Transverse colon (tissue), 4 donors: ENCODE data around the gene SLC25A42. TPM values are rescaled to one million over a fixed set of nuclear protein-coding genes. Genes with fewer than 3 reads are reported as not detected.

Experiments
- DNase-seq: peaks from one replicate; pipeline ENCODE4 v3.0.0-alpha.2; 2019
- H3K27ac ChIP-seq, 4 donors: fragments of 200-600 bp; sonication (generic); 2 replicates each; pipeline ENCODE4 v1.5.1; 2016 to 2018; ENCODE audit warnings: inconsistent platforms in 4 of 4
- H3K27me3 ChIP-seq: fragments of 200-600 bp; sonication (generic); 2 replicates; pipeline ENCODE4 v1.5.1; 2017; ENCODE audit warnings: inconsistent platforms
- H3K36me3 ChIP-seq, 4 donors: fragments of 200-600 bp; sonication (generic); 2 replicates each; pipeline ENCODE4 v1.5.1; 2017 to 2019; ENCODE audit warnings: inconsistent platforms in 4 of 4
- H3K4me1 ChIP-seq, 4 donors: fragments of 200-600 bp; sonication (generic); 2 replicates each; pipeline ENCODE4 v1.5.1; 2017 to 2020; ENCODE audit warnings: inconsistent platforms in 4 of 4
- H3K4me3 ChIP-seq, 4 donors: fragments of 200-600 bp; sonication (generic); 1 replicate in 1 of 4; 2 replicates in 3 of 4; pipeline versions ENCODE4 v1.5.1 to v1.6.1; 2017 to 2019; ENCODE audit warnings: inconsistent platforms in 4 of 4
- H3K9me3 ChIP-seq, 2 donors: fragments of 200-600 bp; sonication (generic); 2 replicates each; pipeline ENCODE4 v1.5.1; 2017 to 2019; ENCODE audit warnings: inconsistent platforms in 2 of 2
- EP300 ChIP-seq: sonication (generic); formaldehyde crosslinking; IDR thresholded peaks from one replicate; pipeline ENCODE4 v1.6.1; 2017; ENCODE audit warnings: antibody characterized with exemption, low read depth
- POLR2A ChIP-seq: fragments of 450-650 bp; IDR thresholded peaks from one replicate; pipeline ENCODE4 v1.6.1; 2016; ENCODE audit warnings: antibody characterized with exemption, mild to moderate bottlenecking, moderate library complexity
- POLR2AphosphoS5 ChIP-seq, 3 donors: sonication (generic); formaldehyde crosslinking; IDR thresholded peaks; one replicate each; pipeline ENCODE4 v1.6.1; 2016; ENCODE audit warnings: antibody characterized with exemption in 3 of 3
- WGBS, 2 donors: methylation state at CpG; one replicate each; pipeline ENCODE4 v1.1.5; 2018; ENCODE audit warnings: low coverage in 1 of 2; 5-methylcytosine and 5-hydroxymethylcytosine counted together
- in situ Hi-C, 4 donors: fragments of 200-750 bp; cut with MboI; loops; one replicate each; pipeline versions ENCODE4 v1.15.0 to v1.15.1; 2017; ENCODE audit warnings: low sequenced_read_pairs in 3 of 4, low pct_ligation_motif_present in 1 of 4, low pct_unique_long_range_greater_than_20kb in 1 of 4
- intact Hi-C: fragments of 100-400 bp; cut with DNase I; formaldehyde crosslinking; loops from one replicate; pipeline ENCODE4 v1.15.1; 2023; ENCODE audit warnings: low total_unique reads
- total RNA-seq, 4 donors: library from RNA; depleted of rRNA; stranded (reverse); fragments of >200 nt; gene quantifications; one replicate each; pipeline ENCODE4 v1.1.0, GENCODE V29; 2016
- TF ChIP-seq, protein P1 (sequence below), 5 experiments: fragments of 200-600 bp in 3 of 5; fragments of 450-650 bp in 2 of 5; sonication (generic) in 3 of 5; IDR thresholded peaks; 1 replicate in 2 of 5; 2 replicates in 3 of 5; pipeline ENCODE4 v1.5.1; 2016 to 2017; ENCODE audit warnings: antibody characterized with exemption in 5 of 5, inconsistent platforms in 3 of 5, mild to moderate bottlenecking in 2 of 5, moderate library complexity in 1 of 5

The SLC25A42 gene
- total RNA-seq, 4 donors from 2014 or later: 6.8 to 141 (median 24.5) TPM

DNA sequence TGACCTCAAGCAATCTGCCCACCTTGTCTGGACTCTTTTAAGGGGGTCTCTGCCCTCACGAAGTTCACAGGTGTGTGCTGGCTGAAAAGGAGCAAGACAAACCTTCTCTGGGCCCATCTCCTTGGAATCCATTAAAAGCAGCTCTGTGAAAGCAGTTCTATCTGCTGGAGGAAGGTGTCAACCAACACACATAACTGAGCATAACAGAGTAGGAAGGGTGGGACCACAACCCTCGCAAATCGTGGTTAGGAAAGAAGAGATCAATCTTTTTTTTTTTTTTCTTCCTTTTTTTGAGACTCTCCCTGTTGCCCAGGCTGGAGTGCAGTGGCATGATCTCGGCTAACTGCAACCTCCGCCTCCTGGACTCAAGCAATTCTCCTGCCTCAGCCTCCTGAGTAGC is 31.9 kb upstream of the SLC25A42 start:
- TF ChIP-seq, protein P1, sequence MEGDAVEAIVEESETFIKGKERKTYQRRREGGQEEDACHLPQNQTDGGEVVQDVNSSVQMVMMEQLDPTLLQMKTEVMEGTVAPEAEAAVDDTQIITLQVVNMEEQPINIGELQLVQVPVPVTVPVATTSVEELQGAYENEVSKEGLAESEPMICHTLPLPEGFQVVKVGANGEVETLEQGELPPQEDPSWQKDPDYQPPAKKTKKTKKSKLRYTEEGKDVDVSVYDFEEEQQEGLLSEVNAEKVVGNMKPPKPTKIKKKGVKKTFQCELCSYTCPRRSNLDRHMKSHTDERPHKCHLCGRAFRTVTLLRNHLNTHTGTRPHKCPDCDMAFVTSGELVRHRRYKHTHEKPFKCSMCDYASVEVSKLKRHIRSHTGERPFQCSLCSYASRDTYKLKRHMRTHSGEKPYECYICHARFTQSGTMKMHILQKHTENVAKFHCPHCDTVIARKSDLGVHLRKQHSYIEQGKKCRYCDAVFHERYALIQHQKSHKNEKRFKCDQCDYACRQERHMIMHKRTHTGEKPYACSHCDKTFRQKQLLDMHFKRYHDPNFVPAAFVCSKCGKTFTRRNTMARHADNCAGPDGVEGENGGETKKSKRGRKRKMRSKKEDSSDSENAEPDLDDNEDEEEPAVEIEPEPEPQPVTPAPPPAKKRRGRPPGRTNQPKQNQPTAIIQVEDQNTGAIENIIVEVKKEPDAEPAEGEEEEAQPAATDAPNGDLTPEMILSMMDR (IDR thresholded peaks at IDR 0.05): no peak
- TF ChIP-seq POLR2AphosphoS5 (IDR thresholded peaks at IDR 0.05): no peak
- TF ChIP-seq EP300: no peak
- no peak for TF ChIP-seq POLR2A
- H3K9me3 ChIP-seq: no peaks in the 10 kb centered on the region
- in situ Hi-C loops: no loop called here
- no peaks in the 10 kb centered on the region for H3K27me3 ChIP-seq
- peak overlapping the region in 1 of 4 donors; percentile 87 for H3K4me3 ChIP-seq
- H3K27ac ChIP-seq: peak overlapping the region in 3 of 4 donors; percentile 95 to 97 (median 96)
- intact Hi-C loops: no loop called here
- H3K4me1 ChIP-seq: peaks cover 5 to 30% (median 19%) of the 10 kb centered on the region in 4 donors
- H3K36me3 ChIP-seq: peaks cover 0 to 26% (median 6%) of the 10 kb centered on the region in 4 donors
- WGBS, 2 donors: 74 to 100% methylated on average over 1 to 5 of the region's 5 CpGs
- DNase-seq: no peak

DNA sequence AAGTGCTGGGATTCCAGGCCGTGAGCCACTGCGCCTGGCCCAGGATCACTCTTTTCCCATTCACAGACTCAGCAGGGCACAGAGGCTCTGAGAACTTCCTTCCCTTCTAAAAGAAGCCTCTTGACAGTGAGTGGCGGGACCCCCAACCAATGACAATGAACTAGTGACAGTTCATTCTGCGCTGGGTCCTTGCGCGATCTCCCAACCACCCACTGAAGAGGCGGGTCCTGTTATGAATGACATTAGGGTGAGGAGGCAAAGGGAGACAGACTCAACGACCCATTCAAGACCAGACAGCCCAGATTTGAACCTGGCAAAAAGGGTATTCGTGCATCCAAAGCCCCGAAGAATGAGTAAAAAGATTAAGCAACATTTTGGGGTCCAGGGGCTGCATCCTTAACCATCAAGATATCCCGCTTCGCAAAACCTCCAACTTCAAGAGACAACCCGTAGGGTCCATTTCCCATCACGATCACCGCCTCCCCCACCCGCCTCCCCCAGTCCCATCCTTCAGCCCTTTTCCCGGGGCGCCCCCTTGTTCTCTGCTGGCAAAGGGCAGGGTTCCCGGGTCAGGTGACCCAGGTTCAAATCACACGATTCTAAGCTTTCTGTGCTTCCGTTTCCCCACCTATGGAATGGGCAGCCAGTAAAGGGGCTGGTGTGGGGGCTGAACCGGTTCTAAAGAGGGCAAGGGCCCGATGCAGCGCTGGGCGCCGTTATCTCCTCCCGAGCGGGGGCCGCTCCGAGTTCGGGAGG is 31.2 kb upstream of the SLC25A42 start:
- in situ Hi-C loops (no loop called here), intact Hi-C loops (no loop called here)
- TF ChIP-seq POLR2AphosphoS5 (IDR thresholded peaks at IDR 0.05): peak in 1 of 3 donors; percentile 12
- TF ChIP-seq EP300: no peak
- TF ChIP-seq, protein P1 (IDR thresholded peaks at IDR 0.05): no peak
- TF ChIP-seq POLR2A: no peak
- peak; percentile 65 for DNase-seq
- Histone ChIP-seq H3K9me3 (no peaks in the 10 kb centered on the region), H3K36me3 (peaks cover 0 to 19% (median 6%) of the 10 kb centered on the region in 4 donors), H3K27ac (peak overlapping the region; percentile 95 to 98 (median 96)), H3K4me3 (peak overlapping the region; percentile 77 to 94 (median 88)), H3K4me1 (peaks cover 5 to 30% (median 19%) of the 10 kb centered on the region in 4 donors), H3K27me3 (no peaks in the 10 kb centered on the region)
- WGBS, 2 donors: 10% methylated on average over 31 of the region's 31 CpGs; no CpG with 5 or more reads in 1 of the 2 donors

DNA sequence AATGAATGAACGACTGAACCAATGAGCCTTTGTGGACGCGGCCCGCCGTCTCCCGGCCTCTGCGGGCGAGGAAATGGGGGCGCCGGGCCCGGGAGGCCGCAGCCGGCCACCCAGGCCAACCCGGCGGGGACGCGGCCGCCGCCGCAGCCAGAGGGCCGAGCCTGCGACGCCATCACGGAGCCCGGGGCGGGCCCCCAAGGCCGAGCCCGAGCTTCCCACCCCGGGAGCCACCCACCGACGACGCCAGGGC is 30.7 kb upstream of the SLC25A42 start:
- intact Hi-C loops (no loop called here), in situ Hi-C loops (no loop called here)
- no peaks in the 10 kb centered on the region for H3K27me3 ChIP-seq
- DNase-seq: no peak
- H3K27ac ChIP-seq: peak overlapping the region; percentile 95 to 98 (median 96)
- peaks cover 0 to 14% (median 6%) of the 10 kb centered on the region in 4 donors for H3K36me3 ChIP-seq
- no peak for TF ChIP-seq POLR2A
- TF ChIP-seq, protein P1 (IDR thresholded peaks at IDR 0.05): no peak
- peak overlapping the region; percentile 77 to 94 (median 88) for H3K4me3 ChIP-seq
- WGBS, 2 donors: 1% methylated on average over 21 of the region's 32 CpGs; no CpG with 5 or more reads in 1 of the 2 donors
- H3K4me1 ChIP-seq: peaks cover 5 to 30% (median 19%) of the 10 kb centered on the region in 4 donors
- no peaks in the 10 kb centered on the region for H3K9me3 ChIP-seq

DNA sequence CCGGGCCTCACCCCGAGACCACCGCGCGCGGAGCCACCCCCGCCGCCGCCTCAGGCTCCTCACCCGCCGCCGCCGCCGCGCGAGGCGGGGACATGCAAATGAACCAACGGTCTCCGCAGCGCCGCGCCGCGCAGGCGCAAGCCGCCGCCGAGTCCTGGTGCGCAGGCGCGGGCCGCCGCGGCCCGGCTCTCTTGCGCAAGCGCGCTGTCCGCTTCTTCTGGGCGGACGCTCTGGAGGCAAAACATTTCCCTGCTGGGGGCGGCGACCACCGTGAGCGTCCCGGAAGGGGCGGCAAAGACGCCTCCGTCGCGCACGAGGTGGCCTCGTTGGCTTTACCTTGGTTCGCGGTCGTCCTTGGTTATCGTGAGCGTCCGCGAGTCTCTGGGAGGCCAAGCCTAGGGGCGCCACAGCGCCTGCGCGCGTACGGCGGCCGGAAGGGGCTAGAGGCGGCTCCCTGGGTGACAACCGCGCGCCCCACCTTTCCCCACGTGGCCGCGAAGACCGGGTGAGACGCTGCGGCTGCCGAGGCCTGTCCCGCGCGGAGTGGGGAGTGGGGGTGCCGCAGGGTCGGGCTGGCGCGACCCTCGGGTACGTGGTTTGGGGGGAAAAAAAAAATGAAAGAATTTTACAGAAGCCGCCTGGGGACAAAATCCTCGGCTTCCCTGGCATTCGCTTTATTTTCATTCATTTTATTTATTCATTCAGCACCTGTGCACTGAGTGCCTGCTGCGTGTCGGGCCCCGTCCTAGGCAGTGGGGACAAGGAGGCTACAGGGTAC is 30.2 kb upstream of the SLC25A42 start, which contains the start of the genes ARMC6 and SUGP2:
Gene ARMC6, plus strand, starts transcription at position 178 of the 778 bp plus-strand sequence. CDS start 607 bp downstream, outside the sequence.
Gene SUGP2, minus strand, starts transcription at position 92 of the 778 bp plus-strand sequence. CDS start 2,446 bp downstream, outside the sequence.
- Histone ChIP-seq H3K36me3 (peaks cover 0 to 10% (median 4%) of the 10 kb centered on the region in 4 donors), H3K4me3 (peak within 1 kb of the TSS; percentile 77 to 94 (median 88)), H3K27me3 (no peaks in the 10 kb centered on the region), H3K9me3 (no peaks in the 10 kb centered on the region), H3K4me1 (peaks cover 5 to 30% (median 19%) of the 10 kb centered on the region in 4 donors), H3K27ac (peak within 1 kb of the TSS; percentile 95 to 98 (median 96))
- intact Hi-C loops (no loop called here), in situ Hi-C loops (no loop called here)
- TF ChIP-seq POLR2A (peak; percentile 51), EP300 (no peak), POLR2AphosphoS5 (IDR thresholded peaks at IDR 0.05) (peak; percentile 66 to 77 (median 74))
- TF ChIP-seq, protein P1 (IDR thresholded peaks at IDR 0.05): peak; percentile 12 to 55 (median 24)
- DNase-seq: peak; percentile 89
- 0 to 2% methylated on average over 6 to 77 of the region's 94 CpGs for WGBS, 2 donors
